GM23338 (cell line): ENCODE results near the gene HS6ST2.

Source experiments
- EZH2 ChIP-seq: fragments of 200-600 bp; sonication (generic); IDR thresholded peaks from one replicate; pipeline ENCODE4 v1.8.0; 2017; ENCODE audit warnings: antibody characterized with exemption, mild to moderate bottlenecking, low read depth; ENCODE audit not compliant: unreplicated experiment
- TF ChIP-seq, protein P1 (sequence below), 2 experiments: fragments of 200-600 bp in 1 of 2; sonication (generic) in 1 of 2; conservative IDR thresholded peaks; 2 replicates each; pipeline versions ENCODE4 v1.5.1 to v1.6.1; 2016 to 2017; ENCODE audit warnings: antibody characterized with exemption in 2 of 2, low read depth in 2 of 2, mild to moderate bottlenecking in 2 of 2, moderate library complexity in 1 of 2

DNA sequence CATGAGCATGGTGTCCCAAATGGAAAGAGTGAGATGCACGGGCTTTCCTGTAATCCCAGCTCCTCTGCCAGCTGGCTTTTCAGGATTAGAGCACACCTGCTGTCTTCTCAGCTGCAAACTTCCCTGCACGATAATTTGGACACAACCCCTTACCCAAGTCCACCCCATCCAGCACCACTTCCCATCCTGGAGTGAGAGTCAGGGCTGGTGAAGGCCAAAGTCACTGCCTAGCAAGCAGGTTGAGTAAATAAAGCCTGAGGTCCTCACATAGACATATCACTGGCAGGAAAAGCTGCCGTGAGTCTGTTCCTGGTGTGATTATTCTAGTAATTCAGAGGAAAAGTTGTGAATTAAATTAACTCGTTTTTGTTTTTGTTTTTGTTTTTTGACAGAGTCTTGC lies 355.7 kb downstream of the HS6ST2 start:
- TF ChIP-seq, protein P1, sequence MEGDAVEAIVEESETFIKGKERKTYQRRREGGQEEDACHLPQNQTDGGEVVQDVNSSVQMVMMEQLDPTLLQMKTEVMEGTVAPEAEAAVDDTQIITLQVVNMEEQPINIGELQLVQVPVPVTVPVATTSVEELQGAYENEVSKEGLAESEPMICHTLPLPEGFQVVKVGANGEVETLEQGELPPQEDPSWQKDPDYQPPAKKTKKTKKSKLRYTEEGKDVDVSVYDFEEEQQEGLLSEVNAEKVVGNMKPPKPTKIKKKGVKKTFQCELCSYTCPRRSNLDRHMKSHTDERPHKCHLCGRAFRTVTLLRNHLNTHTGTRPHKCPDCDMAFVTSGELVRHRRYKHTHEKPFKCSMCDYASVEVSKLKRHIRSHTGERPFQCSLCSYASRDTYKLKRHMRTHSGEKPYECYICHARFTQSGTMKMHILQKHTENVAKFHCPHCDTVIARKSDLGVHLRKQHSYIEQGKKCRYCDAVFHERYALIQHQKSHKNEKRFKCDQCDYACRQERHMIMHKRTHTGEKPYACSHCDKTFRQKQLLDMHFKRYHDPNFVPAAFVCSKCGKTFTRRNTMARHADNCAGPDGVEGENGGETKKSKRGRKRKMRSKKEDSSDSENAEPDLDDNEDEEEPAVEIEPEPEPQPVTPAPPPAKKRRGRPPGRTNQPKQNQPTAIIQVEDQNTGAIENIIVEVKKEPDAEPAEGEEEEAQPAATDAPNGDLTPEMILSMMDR (conservative IDR thresholded peaks at IDR 0.05; ENCODE audit: low read depth in 2 of 2): no peak
- TF ChIP-seq EZH2: no peak
